Left lobe of liver (tissue), 2 donors: ENCODE data around the gene MPEG1. TPM values are rescaled to one million over a fixed set of nuclear protein-coding genes. Genes with fewer than 3 reads are reported as not detected.

ENCODE experiments used
- ATAC-seq: fragments of 200-7000 bp; cut with Tn5 transposase; one replicate; pipeline ENCODE4 v1.9.1; 2020; ENCODE audit warnings: mild to moderate bottlenecking, moderate library complexity
- DNase-seq: peaks from one replicate; pipeline ENCODE4 v3.0.0-alpha.2; 2020; ENCODE audit warnings: low spot score
- total RNA-seq: library from RNA; stranded (reverse); gene quantifications from one replicate; pipeline ENCODE4 v1.2.1, GENCODE V29; 2021
- donor health status: DM: no; HTN: no; CAD: no; lungs with moderate emphysema.
- donor health status: DM: no; HTN: yes; CAD: no.

Gene MPEG1
- total RNA-seq, 1 donor from 2014 or later = 5.7 TPM

DNA sequence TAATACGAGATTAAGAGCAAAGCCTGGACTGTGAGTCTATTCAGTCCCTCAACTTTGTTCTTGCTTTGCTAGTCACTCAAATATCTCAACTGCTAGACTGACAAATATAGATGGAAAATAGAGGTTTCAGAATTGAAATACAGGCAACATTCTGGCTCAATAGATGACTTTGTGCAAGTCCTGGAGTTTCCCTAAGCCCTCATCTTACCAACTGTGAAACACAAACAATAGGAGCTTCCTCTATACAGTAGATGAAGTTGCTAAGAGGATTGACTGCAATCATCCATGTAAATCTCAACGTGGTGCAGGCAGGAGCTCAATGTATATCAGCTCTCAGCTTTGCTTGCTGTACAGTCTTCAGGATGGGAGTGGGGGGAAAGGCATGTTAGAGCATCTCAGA lies 6.2 kb upstream of the MPEG1 start:
- ATAC-seq = no peak
- DNase-seq = no peak

DNA sequence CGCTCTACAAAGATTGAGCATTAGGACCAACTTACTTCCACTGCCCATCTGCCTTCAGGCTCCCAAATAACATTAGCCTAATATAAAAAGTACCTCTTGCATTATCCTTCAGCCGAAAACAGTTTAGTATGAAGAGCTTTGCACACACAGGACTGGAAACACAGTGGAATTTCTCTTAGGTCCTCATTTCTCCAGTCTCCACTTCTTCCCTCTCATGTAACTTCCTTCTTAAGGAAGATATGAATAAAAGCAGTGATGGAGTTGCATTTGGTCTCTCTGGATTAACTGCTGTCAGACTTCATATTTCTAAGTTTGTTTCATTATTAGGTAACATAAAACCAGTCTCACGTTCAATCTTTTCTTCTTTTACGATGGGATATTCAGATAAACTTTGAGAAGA lies 5.6 kb upstream of the MPEG1 start:
- DNase-seq (no peak), ATAC-seq (no peak)

DNA sequence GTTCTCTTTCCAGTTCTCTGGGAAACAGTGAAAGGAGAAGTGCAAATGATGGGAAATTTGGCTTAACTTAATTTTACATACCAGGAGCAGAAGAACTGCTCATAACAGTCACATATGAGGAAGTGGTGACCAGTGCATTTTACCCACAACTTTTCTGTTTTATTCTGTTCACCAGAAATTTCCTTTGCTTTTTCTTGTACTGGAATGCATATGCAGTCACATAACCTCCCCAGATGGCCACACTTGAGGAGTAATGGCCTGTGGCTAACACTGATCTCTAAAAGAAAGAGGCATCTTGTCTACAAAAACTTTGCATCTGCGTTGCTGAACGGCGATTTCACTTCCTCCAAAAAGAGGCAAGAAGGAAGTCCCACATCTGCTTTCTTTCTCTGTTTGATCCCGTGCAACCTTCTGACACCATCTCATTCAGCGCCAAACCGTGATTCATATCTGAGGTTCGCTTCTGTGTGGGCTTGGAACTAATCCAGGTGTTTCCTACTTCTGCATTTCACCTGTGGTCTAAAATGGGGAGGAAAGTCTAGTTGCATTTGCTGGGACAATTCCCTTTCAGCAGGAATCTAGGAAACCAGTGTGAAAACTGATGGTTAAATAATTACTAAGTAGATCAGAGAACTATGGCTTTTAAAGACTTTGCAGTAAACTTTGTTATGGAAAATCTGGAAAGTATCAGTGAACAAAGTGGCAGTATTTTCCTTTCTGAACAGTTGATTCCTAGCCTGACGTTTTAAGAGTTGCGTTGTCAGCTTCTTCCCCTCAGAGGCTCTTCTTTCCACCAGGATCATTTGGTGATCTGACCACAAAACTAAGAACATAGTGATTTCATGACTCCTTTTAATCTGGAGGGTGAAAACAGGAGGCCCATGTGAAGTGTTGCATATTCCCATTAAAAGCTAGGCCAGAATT lies 4.2 kb upstream of the MPEG1 start:
- ATAC-seq (peak; percentile 19), DNase-seq (no peak)

DNA sequence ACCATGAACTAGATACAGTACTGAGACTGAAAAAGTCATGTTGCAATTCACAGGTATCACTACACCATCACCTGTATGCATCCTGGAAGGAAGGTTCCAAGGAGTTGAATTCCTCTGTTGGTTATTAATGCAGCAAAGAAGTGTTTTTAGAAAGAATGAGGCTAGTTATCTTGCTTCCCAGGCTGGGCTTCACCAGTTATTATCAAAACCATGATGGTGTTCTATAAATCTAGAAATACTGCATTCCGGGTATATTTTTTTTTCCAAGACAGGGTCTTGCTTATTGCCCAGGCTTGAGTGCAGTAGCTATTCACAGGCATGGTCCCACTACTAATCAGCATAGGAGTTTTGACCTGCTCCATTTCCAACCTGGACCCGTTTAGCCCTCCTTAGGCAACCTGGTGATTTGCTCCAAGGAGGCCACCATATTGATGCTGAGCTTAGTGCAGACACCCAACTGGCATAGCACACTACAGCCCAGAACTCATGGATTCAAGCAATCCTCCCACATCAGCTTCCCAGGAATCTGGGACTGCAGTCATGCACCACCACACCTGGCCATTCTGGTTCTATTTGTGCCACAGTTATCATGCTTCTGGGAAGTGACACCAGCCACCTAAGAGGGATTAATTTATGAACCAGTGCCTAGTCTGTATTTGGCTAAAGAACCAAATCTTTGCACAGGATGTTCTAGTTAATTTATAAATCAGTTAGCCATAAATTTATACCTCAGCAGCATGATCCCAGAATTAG lies 1.6 kb upstream of the MPEG1 start:
- DNase-seq (no peak), ATAC-seq (no peak)

GRCh38 chr11:59212222-59212621 lies 505 bp downstream of the MPEG1 start:
- ATAC-seq (no peak), DNase-seq (no peak)

- no peak for ATAC-seq
- DNase-seq = no peak
Observed at GRCh38 chr11:59208956-59209355, 3.8 kb downstream of the MPEG1 start.

DNA sequence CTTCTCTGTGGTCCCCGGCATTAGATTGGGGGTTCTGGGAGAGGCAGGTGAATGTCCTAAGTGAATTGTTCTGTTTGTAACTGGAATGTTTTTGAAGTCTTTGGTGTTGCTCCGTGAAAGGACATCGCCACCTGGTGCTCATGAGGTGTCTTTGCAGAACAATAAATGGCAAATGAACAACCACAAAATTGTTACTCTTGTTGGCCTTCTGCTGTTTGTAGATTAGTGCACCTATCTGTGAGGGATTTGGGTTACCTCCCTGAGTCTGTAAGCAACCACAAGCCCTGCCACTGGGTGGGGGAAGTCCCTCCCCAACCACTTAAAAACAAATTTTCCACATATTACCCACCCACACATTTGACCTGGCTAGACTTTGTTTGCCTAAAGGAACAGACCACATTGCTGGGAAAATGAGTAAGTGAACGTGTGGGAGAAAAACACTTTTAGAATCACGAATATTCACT lies 4.7 kb downstream of the MPEG1 start:
- DNase-seq = no peak
- peak; percentile 71 for ATAC-seq

- peak; percentile 67 for DNase-seq
- ATAC-seq = peak; percentile 87
Observed at GRCh38 chr11:59206635-59207034, 6.1 kb downstream of the MPEG1 start.

- DNase-seq (no peak), ATAC-seq (no peak)
Observed at GRCh38 chr11:59205648-59206047, 7.1 kb downstream of the MPEG1 start.

DNA sequence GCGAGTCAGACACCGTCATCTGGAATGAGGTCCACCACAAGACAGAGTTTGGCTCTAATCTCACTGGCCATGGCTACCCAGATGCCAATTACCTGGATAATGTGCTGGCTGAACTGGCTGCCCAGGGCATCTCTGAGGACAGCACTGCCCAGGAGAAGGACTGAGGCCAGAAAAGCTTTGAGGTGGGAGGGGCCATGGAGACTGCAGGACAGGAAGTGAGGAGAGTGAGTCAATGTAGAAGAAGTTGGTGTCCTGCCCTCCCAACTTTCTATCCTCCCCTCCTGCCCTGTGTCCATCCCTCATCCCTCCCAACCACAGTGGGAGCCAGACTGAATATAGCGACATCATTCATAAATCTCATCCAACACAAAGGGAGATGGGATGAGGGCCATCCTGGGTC lies 8.0 kb downstream of the MPEG1 start:
- no peak for ATAC-seq
- no peak for DNase-seq

DNA sequence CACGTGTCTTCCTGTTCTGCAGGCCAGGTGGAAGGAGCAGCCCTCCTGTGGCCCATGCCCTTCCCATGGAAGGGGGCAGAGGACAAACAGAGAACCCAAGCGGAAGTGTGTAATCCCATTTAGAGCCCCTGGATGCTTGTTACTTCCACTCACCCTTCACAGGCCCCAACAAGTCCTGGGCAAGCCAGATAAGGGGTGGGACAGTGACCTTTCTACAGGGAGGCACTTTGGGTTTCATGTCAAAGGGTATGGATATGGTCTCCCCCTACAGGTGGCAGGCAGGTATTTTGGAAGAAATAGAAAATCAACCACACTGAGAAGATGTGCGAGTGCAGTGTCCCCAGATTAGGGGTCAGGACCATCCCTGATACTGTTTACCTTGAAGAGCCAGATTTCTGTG lies 11.4 kb downstream of the MPEG1 start:
- DNase-seq (no peak), ATAC-seq (peak; percentile 90)

DNA sequence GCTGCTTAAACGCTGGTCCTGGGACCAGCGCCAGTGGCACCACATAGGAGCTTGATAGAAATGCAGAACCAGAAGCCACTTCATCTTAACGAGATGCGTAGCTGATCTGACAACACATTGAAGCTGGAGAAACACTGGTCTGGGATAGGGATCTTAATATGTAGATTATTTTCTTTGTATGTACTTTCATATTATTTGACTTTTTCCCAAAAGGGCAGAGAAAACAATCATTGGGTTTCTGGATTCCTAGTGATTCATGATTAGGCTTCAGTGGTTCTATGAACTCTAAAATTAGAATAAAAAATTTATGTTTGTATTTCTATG lies 12.3 kb downstream of the MPEG1 start:
- no peak for DNase-seq
- no peak for ATAC-seq

- ATAC-seq (no peak), DNase-seq (no peak)
Observed at GRCh38 chr11:59199546-59200422, 12.9 kb downstream of the MPEG1 start.

GRCh38 chr11:59198726-59199125 lies 14.0 kb downstream of the MPEG1 start:
- no peak for DNase-seq
- ATAC-seq = no peak

DNA sequence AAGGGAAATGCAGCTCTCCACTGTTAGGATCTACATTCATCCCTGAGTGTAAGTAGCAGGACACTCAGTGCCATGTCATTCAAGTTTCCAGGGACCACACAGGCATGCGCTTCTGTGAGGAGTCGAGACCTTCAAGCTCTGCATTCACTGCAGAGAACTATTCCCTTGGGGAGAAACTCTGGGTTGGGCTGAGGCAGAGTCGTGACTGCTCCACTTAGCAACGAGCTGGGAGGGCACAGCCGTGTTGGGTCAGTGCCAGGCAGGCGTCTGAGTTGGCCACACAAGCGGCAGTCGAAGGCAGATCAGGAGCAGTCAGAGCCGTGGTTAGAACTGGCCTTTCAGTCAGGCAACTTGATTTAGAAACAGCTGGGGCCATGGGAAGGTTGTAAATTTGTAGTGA lies 14.7 kb downstream of the MPEG1 start:
- ATAC-seq (peak; percentile 70), DNase-seq (peak; percentile 73)

DNA sequence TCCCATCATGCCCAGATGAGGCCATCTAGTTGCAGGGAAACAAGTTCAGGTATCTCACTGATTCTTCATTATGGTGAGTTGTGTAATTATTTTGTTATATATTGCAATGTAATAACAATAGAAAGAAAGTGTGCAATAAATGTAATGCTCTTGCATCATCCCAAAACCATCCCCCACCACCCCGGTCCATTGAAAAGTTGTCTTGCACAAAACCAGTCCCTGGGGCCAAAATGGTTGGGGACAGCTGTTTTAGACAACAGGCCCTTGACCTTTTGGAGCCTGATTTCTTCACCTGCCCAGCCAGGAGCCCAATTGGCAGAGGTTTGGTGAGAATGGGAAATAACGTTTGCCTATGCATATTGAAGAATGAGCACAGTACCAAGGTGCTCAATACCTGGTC lies 15.9 kb downstream of the MPEG1 start:
- DNase-seq (peak; percentile 68), ATAC-seq (peak; percentile 48)

DNA sequence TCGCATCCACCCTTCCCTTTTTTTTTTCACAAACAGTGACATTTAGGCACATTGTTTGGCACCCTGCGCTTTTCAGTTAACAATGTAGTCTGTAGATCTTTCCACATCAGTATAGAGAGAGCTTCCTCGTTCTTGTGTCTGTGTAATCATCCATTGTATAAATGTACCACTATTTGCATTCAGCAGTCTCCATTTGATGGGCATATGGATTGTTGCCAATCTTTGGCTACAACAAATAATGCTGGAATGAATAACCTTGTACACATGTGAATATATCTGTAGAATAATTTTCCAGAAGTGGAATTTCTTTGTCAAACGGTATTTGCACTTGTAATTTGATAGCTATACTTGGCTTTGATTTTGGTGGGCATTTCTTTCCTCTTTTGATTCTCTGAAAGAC lies 17.1 kb downstream of the MPEG1 start:
- DNase-seq (no peak), ATAC-seq (no peak)

GRCh38 chr11:59193587-59194130 lies 19.1 kb downstream of the MPEG1 start:
- ATAC-seq (no peak), DNase-seq (no peak)

- ATAC-seq (no peak), DNase-seq (no peak)
Observed at GRCh38 chr11:59192446-59193020, 20.2 kb downstream of the MPEG1 start.

DNA sequence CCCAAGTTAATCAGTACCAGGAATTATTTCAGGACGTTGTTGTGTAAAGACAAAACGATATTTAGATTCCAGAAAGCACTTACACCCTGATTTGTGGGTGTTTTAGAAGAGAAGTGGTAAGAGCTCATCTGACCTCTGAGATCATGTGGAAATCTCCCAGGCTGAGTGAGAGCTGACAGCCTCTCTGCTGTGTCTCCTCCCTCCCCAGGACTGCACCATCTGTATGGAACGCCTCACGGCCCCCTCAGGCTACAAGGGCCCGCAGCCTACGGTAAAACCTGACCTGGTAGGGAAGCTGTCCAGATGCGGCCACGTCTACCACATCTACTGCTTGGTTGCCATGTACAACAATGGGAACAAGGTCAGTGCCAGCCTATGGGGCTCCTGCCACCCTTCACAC lies 20.8 kb downstream of the MPEG1 start:
- DNase-seq (no peak), ATAC-seq (peak; percentile 58)

DNA sequence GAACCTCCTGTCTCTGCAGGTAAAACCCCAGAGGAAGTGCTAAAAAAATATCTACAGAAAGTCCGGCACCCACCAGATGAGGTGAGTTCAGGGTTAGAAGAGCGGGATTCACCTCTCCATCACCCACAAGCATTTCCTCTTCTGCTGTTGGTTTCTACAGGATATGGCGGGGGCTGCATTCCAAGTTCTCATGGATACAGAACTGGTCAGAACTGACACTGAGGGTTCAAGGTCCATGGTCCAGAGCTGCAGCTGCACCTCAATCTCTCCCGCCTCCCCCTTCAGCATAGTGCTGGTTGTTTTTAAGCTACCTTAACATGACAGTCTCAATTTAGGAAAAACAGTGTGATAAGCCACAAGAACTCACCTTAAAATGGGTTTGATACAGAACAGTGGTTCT lies 21.6 kb downstream of the MPEG1 start:
- ATAC-seq = peak; percentile 89
- DNase-seq = peak; percentile 85
